Astrocyte (in vitro differentiated cells and primary cell): Measurements from ENCODE around the gene HACD4.

Experiments
- EZH2 ChIP-seq: IDR thresholded peaks from 2 replicates; pipeline ENCODE4 v1.6.1; 2012; ENCODE audit warnings: mild to moderate bottlenecking, low read length, inconsistent platforms; ENCODE audit not compliant: insufficient read depth
- TF ChIP-seq, protein P1 (sequence below): IDR thresholded peaks from 2 replicates; pipeline ENCODE4 v1.5.1; 2011; ENCODE audit warnings: low read depth, mild to moderate bottlenecking, inconsistent platforms, low read length, moderate library complexity; ENCODE audit not compliant: insufficient read depth

DNA sequence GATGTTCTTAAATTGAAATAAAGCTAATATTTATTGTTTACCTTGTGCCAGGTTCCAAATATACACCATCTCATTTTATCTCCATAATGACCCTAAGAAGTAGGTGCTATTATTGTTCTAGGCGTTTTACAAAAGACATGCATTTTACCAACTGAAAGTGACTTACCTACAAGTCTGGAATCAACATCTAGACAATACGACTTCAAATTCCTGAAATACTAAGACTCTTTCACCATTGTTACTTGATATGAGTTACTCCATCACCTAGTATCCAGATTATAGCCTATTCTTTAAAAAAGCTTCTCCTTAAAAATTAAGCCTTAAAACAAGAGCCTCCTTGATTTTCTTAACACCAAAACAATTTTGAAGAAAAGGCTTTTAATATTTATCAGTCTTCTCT is 13.3 kb downstream of the HACD4 start:
- TF ChIP-seq, protein P1, sequence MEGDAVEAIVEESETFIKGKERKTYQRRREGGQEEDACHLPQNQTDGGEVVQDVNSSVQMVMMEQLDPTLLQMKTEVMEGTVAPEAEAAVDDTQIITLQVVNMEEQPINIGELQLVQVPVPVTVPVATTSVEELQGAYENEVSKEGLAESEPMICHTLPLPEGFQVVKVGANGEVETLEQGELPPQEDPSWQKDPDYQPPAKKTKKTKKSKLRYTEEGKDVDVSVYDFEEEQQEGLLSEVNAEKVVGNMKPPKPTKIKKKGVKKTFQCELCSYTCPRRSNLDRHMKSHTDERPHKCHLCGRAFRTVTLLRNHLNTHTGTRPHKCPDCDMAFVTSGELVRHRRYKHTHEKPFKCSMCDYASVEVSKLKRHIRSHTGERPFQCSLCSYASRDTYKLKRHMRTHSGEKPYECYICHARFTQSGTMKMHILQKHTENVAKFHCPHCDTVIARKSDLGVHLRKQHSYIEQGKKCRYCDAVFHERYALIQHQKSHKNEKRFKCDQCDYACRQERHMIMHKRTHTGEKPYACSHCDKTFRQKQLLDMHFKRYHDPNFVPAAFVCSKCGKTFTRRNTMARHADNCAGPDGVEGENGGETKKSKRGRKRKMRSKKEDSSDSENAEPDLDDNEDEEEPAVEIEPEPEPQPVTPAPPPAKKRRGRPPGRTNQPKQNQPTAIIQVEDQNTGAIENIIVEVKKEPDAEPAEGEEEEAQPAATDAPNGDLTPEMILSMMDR: no peak
- TF ChIP-seq EZH2: no peak
